Measurements from ENCODE around the gene AP1S1. TPM values are rescaled to one million over a fixed set of nuclear protein-coding genes. Genes with fewer than 3 reads are reported as not detected.

Gene AP1S1
- total RNA-seq, 6 donors from 2014 or later, result 17.1 to 41.9 (median 33.8) TPM

DNA sequence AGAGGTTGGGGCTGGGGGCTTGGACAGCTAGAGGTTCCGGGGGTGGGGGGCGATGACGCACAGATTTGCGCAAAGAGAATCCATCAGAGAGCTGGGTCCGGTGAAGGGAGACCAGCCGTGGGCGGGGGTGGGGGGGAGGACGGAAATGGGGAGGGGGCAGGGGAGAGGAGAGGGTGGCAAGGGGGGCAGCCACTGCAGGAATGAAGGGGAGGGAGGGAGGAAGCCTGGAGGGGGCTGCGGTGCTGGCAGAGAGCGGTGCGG is 12.3 kb downstream of the AP1S1 start:
- H3K4me3 ChIP-seq, result no peak overlapping the region
- H3K27ac ChIP-seq, result no peak overlapping the region
- H3K27me3 ChIP-seq, result peaks cover 0 to 87% (median 56%) of the 10 kb centered on the region in 4 donors
- ATAC-seq (ENCODE audit: low FRiP score in 2 of 2), result no peak
- no peaks in the 10 kb centered on the region for H3K36me3 ChIP-seq
- 0 to 4% methylated on average over 3 to 11 of the region's 11 CpGs for WGBS, 2 donors
- peaks cover 38 to 59% (median 49%) of the 10 kb centered on the region in 4 donors for H3K4me1 ChIP-seq
- H3K9me3 ChIP-seq, result no peaks in the 10 kb centered on the region
- no peak for DNase-seq
- TF ChIP-seq EP300 (IDR thresholded peaks at IDR 0.05) (no peak), POLR2AphosphoS5 (IDR thresholded peaks at IDR 0.05) (no peak), POLR2A (IDR thresholded peaks at IDR 0.05) (no peak)
- TF ChIP-seq, protein P1, sequence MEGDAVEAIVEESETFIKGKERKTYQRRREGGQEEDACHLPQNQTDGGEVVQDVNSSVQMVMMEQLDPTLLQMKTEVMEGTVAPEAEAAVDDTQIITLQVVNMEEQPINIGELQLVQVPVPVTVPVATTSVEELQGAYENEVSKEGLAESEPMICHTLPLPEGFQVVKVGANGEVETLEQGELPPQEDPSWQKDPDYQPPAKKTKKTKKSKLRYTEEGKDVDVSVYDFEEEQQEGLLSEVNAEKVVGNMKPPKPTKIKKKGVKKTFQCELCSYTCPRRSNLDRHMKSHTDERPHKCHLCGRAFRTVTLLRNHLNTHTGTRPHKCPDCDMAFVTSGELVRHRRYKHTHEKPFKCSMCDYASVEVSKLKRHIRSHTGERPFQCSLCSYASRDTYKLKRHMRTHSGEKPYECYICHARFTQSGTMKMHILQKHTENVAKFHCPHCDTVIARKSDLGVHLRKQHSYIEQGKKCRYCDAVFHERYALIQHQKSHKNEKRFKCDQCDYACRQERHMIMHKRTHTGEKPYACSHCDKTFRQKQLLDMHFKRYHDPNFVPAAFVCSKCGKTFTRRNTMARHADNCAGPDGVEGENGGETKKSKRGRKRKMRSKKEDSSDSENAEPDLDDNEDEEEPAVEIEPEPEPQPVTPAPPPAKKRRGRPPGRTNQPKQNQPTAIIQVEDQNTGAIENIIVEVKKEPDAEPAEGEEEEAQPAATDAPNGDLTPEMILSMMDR (IDR thresholded peaks at IDR 0.05), result no peak

DNA sequence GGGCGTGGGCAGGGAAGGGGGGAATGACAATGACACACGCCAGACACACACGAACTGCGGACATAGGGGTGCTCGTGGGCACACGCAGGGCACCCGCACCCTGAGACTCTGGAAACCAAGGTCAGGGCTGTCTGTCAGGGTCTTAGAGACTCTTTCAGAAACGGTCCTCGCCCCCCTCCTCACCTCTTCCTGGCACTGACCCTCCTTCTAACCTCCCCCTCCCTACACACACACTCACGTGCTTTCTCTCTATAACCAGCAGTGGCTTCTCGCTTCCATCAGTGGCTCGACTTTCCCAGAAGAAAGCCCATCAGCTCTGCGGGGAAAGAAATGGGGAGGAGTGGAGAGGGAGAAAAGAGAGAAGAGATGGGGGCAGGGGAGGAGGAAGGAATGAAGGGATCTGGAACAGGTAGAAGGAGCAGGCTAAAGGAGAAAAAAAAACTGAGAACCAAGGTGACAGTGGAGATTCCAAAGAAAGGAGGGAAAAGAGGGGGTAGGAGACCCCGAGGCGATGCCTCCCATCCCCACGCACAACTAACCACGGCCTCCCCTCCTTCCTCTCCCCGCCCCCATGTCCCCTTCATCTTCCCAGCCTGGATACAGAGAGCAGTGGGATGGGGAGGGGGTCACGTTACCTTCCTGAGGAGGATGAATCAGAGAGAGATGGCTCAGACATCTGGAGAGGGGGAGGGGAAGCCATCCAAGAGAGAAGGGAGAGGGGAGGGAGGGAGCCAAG is 12.8 kb downstream of the AP1S1 start:
- H3K4me3 ChIP-seq, result no peak overlapping the region

DNA sequence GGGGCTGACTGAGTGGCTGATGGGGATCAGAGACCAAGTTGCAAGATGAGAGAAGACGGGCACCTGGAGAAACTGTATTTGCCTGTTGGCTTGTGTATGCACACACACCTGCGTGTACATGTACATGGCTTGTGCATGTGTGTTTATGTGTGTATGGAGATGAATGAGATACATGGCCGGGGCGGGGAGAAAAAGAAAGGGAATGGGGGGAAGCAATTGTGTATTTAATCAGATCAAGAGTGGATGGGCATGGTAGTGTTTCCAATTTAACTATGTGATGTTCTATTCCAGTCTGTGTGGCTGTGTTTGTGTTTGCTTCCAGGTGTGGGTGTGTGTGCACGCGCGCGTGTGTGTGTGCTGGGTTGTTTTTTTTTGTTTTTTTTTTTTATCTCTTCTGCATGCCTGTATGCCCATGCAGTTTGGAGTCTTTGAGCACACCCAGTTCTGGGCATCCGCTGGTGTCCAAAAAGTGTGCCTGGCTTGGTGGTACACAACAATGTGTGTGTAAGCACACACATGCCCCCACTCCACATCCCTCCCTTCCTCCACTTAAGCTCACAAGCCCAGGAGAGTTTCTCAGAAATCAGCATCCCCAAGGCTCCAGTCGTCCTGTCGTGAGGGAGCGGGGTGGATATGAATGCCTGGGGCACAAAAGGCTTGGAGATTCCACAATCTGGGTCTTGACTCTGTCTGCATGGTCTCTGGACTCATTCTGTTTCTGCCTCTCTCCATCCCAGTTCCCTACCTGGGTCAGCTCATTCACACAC is 13.6 kb downstream of the AP1S1 start:
- Histone ChIP-seq H3K4me3 (no peak overlapping the region), H3K4me1 (peaks cover 39 to 62% (median 50%) of the 10 kb centered on the region in 4 donors), H3K27me3 (peaks cover 0 to 95% (median 65%) of the 10 kb centered on the region in 4 donors), H3K9me3 (no peaks in the 10 kb centered on the region), H3K36me3 (no peaks in the 10 kb centered on the region), H3K27ac (no peak overlapping the region)
- DNase-seq (no peak), ATAC-seq (ENCODE audit: low FRiP score in 2 of 2) (no peak)
- WGBS, 2 donors, result 2 to 7% methylated on average over 12 of the region's 12 CpGs
- TF ChIP-seq POLR2A (IDR thresholded peaks at IDR 0.05) (no peak), POLR2AphosphoS5 (IDR thresholded peaks at IDR 0.05) (no peak), EP300 (IDR thresholded peaks at IDR 0.05) (no peak)
- TF ChIP-seq, protein P1 (IDR thresholded peaks at IDR 0.05), result no peak

More for the DNA sequence above, 12.8 kb downstream of the AP1S1 start:
- DNase-seq (no peak), ATAC-seq (ENCODE audit: low FRiP score in 2 of 2) (no peak)
- TF ChIP-seq POLR2A (IDR thresholded peaks at IDR 0.05) (no peak), POLR2AphosphoS5 (IDR thresholded peaks at IDR 0.05) (no peak), EP300 (IDR thresholded peaks at IDR 0.05) (no peak)
- TF ChIP-seq, protein P1 (IDR thresholded peaks at IDR 0.05), result no peak
- Histone ChIP-seq H3K4me1 (peaks cover 39 to 62% (median 52%) of the 10 kb centered on the region in 4 donors), H3K27me3 (peaks cover 0 to 92% (median 61%) of the 10 kb centered on the region in 4 donors), H3K27ac (no peak overlapping the region), H3K36me3 (no peaks in the 10 kb centered on the region), H3K9me3 (no peaks in the 10 kb centered on the region)
- WGBS, 2 donors, result 2 to 4% methylated on average over 18 of the region's 19 CpGs

DNA sequence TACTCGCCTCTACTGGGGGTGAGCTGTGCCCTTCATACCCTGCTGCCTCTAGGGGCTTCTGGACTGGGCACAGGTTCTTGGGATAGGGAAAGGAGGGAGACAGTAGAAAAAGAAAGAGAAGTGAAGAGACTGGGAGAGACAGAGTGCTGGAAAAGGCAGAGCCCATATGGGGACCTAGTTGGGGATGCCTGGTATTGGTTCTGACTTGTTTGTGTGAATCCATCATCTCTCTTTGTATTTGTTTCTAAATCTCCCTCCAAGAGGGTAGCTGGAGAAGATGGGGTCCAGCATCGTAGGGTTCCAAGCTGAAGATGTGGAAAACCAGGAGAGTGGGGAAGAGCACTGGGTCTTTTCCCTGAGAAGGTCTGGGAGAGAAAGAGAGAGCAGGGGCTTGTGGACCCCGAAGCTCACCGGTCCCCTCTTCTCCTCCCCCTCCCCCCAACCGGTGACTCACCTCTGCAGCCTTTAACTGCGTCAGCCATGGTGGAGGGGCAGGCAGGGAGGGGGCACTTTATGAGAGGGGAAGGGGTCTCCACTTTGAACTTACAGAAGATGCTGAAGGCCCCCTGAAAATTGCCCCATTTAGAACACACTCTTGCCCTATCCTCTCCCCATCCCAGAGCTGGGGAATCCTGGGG is 14.3 kb downstream of the AP1S1 start:
- no peak overlapping the region for H3K27ac ChIP-seq
- ATAC-seq (ENCODE audit: low FRiP score in 2 of 2), result no peak
- H3K4me3 ChIP-seq, result no peak overlapping the region
- no peak for DNase-seq
- no peaks in the 10 kb centered on the region for H3K36me3 ChIP-seq
- TF ChIP-seq POLR2AphosphoS5 (IDR thresholded peaks at IDR 0.05) (no peak), EP300 (IDR thresholded peaks at IDR 0.05) (no peak)
- TF ChIP-seq, protein P1 (IDR thresholded peaks at IDR 0.05), result no peak
- peaks cover 0 to 95% (median 68%) of the 10 kb centered on the region in 4 donors for H3K27me3 ChIP-seq
- WGBS, 2 donors, result 0 to 3% methylated on average over 6 of the region's 6 CpGs
- H3K9me3 ChIP-seq, result no peaks in the 10 kb centered on the region
- peaks cover 39 to 62% (median 49%) of the 10 kb centered on the region in 4 donors for H3K4me1 ChIP-seq

All from upper lobe of left lung (tissue), 6 donors.